ENCODE results near the gene CNTNAP5. TPM values are rescaled to one million over a fixed set of nuclear protein-coding genes. Genes with fewer than 3 reads are reported as not detected.
"Not testable (repeated sequence)": the region's sequence is repeated elsewhere in the genome, so short reads cannot be mapped to it uniquely, and the experiment has no call there.

Gene CNTNAP5
- total and polyA plus RNA-seq, 2 of the 13 experiments (the other 11 are each of a cell fraction or from before 2014, with no cell fraction given), result not detected

- intact Hi-C loops (cut with micrococcal nuclease; ENCODE audit: unreplicated experiment) (no loop called here), in situ Hi-C loops (cut with HindIII; ENCODE audit: extremely low pct_ligation_motif_present, low pct_unique_long_range_greater_than_20kb) (no loop called here)
- no peak for ATAC-seq
- H3K36me3 ChIP-seq (replicated peaks in 1 of 2; ENCODE audit: control insufficient read depth in 1 of 2, insufficient read depth in 2 of 2, low read length in 2 of 2), result no peaks in the 10 kb centered on the region
- H3K27ac ChIP-seq (ENCODE audit: extremely low read length, insufficient read depth, low read length), result no peak overlapping the region
- BruUV-seq (replicated peaks), result no TSS peak
- 3% methylated on average over 3 of the region's 3 CpGs for WGBS (ENCODE audit: low lambda C conversion rate)
- H3K9me3 ChIP-seq (ENCODE audit: low read length), result no peaks in the 10 kb centered on the region
- H3K79me2 ChIP-seq (ENCODE audit: insufficient read depth, low read length), result no peaks in the 10 kb centered on the region
- H2AFZ ChIP-seq (ENCODE audit: low read length), result no peak overlapping the region
- ChIA-PET POLR2A (no interaction called here), CTCF (ENCODE audit: low intra/inter-chr PET ratio, low total read pairs) (no interaction called here)
- H3K4me3 ChIP-seq (replicated peaks in 1 of 3; ENCODE audit: insufficient read depth in 1 of 3, low read depth in 2 of 3, low read length in 3 of 3), result no peak overlapping the region
- FAIRE-seq, result no peak
- H3K4me2 ChIP-seq (ENCODE audit: low read depth, low read length), result no peak overlapping the region
- H3K9ac ChIP-seq (ENCODE audit: insufficient read depth, low read depth, low read length), result no peak overlapping the region
- TF ChIP-seq ZNF746 (CRISPR knock-in tag; IDR thresholded peaks at IDR 0.05), result no peak
- no peak for TF ChIP-seq BRCA1 (CRISPR knock-in tag; IDR thresholded peaks at IDR 0.05)
- TF ChIP-seq CHCHD3 (CRISPR knock-in tag; IDR thresholded peaks at IDR 0.05), result no peak
- TF ChIP-seq ZNF496 (CRISPR knock-in tag; IDR thresholded peaks at IDR 0.05; ENCODE audit: insufficient replicate concordance), result no peak
- TF ChIP-seq ZNF83 (CRISPR knock-in tag; IDR thresholded peaks at IDR 0.05; ENCODE audit: borderline replicate concordance), result no peak
- no peak for TF ChIP-seq FOSL1 (CRISPR knock-in tag; IDR thresholded peaks at IDR 0.05; ENCODE audit: borderline replicate concordance)
- TF ChIP-seq PHF5A (CRISPR knock-in tag; IDR thresholded peaks at IDR 0.05; ENCODE audit: low read depth, unreplicated experiment), result no peak
- no peak for TF ChIP-seq HMGA1 (CRISPR knock-in tag; conservative IDR thresholded peaks at IDR 0.05)
- no peak for TF ChIP-seq CSRNP2 (CRISPR knock-in tag; conservative IDR thresholded peaks at IDR 0.05; ENCODE audit: low read depth)
- peaks cover 0 to 2% of the 10 kb centered on the region in 2 experiments; a peak in 1 of 5 replicates for H3K27me3 ChIP-seq (ENCODE audit: control insufficient read depth in 1 of 2, insufficient read depth in 2 of 2, low read length in 2 of 2)
- H4K20me1 ChIP-seq (ENCODE audit: insufficient read depth, low read length), result no peaks in the 10 kb centered on the region
- H3K4me1 ChIP-seq (ENCODE audit: insufficient read depth, low read length), result no peaks in the 10 kb centered on the region
- DNase-seq (ENCODE audit: low spot score), result no peak
Measured at GRCh38 chr2:124354466-124354865, 329.4 kb downstream of the CNTNAP5 start.

GRCh38 chr2:124361966-124362365 is 336.9 kb downstream of the CNTNAP5 start:
- CTCF ChIA-PET (ENCODE audit: low intra/inter-chr PET ratio, low total read pairs); H3K9me3 ChIP-seq (ENCODE audit: low read length); H3K27me3 ChIP-seq (ENCODE audit: control insufficient read depth in 1 of 2, insufficient read depth in 2 of 2, low read length in 2 of 2); H3K27ac ChIP-seq (ENCODE audit: extremely low read length, insufficient read depth, low read length); H2AFZ ChIP-seq (ENCODE audit: low read length); H3K36me3 ChIP-seq (replicated peaks in 1 of 2; ENCODE audit: control insufficient read depth in 1 of 2, insufficient read depth in 2 of 2, low read length in 2 of 2); H3K79me2 ChIP-seq (ENCODE audit: insufficient read depth, low read length); DNase-seq (ENCODE audit: low spot score); H3K9ac ChIP-seq (ENCODE audit: insufficient read depth, low read depth, low read length); H3K4me3 ChIP-seq (replicated peaks in 1 of 3; ENCODE audit: insufficient read depth in 1 of 3, low read depth in 2 of 3, low read length in 3 of 3); POLR2A ChIA-PET; H3K4me2 ChIP-seq (ENCODE audit: low read depth, low read length); BruUV-seq (replicated peaks); intact Hi-C loops (cut with micrococcal nuclease; ENCODE audit: unreplicated experiment); H4K20me1 ChIP-seq (ENCODE audit: insufficient read depth, low read length); FAIRE-seq; H3K4me1 ChIP-seq (ENCODE audit: insufficient read depth, low read length); in situ Hi-C loops (cut with HindIII; ENCODE audit: extremely low pct_ligation_motif_present, low pct_unique_long_range_greater_than_20kb); ATAC-seq: not testable (repeated sequence)
- WGBS (ENCODE audit: low lambda C conversion rate), result 83% methylated on average over 28 of the region's 28 CpGs
